ENCODE measurements around the gene MGAT5.

DNA sequence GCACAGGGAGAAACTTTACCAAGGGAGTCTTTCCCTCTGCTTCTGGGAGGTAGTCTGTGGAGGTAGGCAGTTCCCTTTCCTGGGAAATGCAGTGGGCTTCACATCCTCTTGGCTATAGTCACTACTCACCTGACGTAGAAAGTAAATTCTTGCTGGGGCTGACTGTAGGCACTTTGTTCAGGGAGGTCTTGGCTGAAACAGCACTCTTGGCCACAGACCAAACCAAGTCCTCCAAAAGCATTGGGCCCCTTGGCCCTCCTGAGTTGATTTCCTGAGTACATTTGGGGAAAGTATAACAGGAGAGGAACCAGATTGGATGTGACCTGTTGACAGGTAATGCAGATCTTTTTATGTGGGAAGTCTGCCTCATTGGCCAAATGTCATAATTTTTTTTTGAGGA lies 108.9 kb downstream of the MGAT5 start:
- no peak for TF ChIP-seq EP300 (IDR thresholded peaks at IDR 0.05; ENCODE audit: borderline replicate concordance)
- no peak for TF ChIP-seq RAD21 (IDR thresholded peaks at IDR 0.05; ENCODE audit: low read depth)
